HG02970 (cell line): ENCODE measurements around the gene OR5M3.

ENCODE experiments used
- ATAC-seq: cut with Tn5 transposase; IDR thresholded peaks from one replicate; pipeline ENCODE4 v1.9.1; 2021; ENCODE audit warnings: mild to moderate bottlenecking, moderate library complexity, moderate number of reproducible peaks; ENCODE audit not compliant: unreplicated experiment, low FRiP score

The OR5M3 gene

DNA sequence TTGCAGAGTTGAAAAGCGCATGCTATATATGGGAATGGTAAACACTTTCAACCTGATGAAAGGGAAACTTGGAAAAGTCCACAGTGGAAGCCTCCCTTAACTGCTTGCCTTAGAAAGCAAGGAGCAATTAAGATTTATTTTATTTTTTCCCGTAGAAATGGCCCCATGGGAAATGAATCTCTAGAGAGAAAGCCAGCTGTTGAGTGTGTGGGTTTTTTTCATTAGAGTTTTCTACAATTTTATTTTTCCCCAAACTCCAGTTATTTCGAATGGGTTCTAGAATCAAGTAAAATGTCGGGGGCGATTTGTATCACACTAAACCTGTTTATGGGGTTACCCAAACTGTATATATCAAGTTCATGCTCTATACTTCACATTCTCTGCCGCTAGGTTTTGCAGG lies at the start of gene OR5M3:
Gene OR5M3, minus strand, starts transcription at position 101 of the 400 bp plus-strand sequence. CDS start 2,855 bp downstream, outside the sequence.
- ATAC-seq: no peak

DNA sequence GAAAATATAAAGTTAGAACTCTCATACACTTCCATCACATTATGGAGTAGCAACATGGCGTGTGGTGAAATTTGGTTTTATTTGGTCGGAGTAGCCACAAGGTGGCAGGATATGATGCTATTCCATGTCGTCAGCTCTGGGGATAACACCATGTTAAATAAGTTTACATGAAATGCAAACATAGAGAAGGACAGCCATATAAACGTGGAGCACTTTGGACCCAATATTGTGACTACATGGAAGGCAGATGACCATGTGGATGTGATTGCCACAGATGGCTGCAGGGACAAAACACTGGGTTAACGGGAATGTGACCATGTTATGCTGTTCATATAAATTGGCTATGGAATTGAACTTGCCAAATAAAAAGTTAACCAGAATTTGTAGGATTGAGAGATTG lies 48.9 kb upstream of the OR5M3 start:
- ATAC-seq: no peak

DNA sequence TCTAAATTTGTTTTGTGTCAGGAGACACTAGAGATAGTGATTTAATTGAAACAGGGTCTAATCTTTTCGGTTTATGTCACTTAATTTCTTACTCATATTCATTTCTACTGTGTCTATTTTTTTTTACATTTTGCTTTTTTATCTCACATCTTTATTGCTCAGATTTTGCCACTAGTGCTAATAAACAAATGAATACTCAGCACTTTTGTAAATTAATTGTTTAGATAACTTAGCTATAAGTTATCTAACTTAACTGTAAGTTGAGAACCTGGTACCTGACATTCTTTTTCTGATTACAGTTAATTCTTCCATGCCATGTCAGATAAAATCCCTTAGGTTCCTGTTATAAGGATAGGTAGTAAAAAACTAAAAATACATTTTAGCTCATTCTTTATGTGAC lies 40.1 kb upstream of the OR5M3 start:
- ATAC-seq: no peak

DNA sequence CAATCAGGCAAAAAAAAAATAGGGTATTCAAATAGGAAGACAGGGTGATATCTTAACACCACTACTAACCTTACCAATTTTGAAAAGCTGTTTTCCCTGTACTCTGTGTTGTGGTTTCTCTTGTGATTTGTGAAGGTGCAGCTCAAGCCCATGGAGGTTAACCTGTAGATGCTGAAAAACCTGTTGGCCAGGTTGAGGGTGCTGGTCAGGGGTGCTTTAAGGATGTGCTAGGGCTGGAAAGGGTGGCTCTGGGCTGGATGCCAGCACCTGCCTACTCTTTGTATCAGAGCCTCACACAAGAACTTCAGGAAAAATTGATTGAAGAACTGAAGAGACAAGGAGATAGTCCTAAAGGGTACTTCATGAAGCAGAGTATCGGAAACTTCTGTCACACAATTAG lies 36.3 kb upstream of the OR5M3 start:
- ATAC-seq: no peak

DNA sequence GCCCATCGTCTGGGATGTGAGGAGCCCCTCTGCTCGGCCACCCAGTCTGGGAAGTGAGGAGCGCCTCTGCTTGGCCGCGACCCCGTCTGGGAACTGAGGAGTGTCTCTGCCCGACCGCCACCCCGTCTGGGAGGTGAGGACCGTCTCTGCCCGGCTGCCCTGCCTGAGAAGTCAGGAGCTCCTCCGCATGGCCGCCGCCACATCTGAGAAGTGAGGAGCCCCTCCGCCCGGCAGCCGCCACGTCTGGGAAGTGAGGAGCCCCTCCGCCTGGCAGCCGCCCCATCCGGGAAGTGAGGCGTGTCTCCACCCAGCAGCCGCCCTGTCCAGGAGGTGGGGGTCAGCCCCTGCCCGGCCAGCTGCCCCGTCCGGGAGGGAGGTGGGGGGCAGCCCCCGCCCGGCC lies 23.9 kb upstream of the OR5M3 start:
- ATAC-seq: no peak

DNA sequence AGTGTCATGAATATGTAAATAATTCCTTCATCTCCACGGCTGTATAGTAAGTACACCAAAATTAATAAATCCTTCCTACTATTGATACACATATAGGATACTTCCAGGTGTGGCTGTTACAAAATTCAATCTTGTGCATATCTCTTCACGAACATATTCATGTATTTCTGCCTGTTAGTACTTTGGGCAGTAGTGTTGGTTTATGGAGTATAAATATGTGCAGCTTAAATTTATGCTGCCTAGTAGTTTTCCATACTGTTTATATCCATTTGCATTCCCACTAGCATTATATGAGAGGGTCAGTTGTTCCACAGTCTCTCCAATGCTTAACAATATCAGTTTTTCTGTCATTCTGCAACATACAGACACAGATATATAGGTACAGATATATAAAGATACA lies 22.0 kb upstream of the OR5M3 start:
- no peak for ATAC-seq

DNA sequence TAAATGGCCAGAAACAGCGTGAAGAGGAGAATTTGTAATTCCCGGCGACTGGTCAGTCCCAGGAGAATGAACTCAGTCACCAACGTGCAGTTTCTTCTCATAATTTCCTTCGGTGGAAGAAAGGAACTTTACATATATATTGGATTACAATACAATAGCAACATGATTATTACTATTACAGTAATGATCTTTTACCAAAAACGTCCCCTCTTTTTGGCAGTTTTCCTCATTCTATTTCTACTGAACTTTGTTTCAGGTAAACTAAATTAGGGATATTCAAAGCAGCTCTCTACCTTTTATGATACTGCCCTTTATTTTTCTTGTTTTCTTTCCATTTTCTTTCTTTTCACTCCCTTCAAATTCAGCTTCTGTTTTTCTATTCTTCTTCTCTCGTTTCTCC lies 18.1 kb upstream of the OR5M3 start, which contains the start of gene OR5M8:
Gene OR5M8, minus strand, starts transcription at position 101 of the 400 bp plus-strand sequence. Its CDS starts 0 bp downstream, at position 101.
- no peak for ATAC-seq

DNA sequence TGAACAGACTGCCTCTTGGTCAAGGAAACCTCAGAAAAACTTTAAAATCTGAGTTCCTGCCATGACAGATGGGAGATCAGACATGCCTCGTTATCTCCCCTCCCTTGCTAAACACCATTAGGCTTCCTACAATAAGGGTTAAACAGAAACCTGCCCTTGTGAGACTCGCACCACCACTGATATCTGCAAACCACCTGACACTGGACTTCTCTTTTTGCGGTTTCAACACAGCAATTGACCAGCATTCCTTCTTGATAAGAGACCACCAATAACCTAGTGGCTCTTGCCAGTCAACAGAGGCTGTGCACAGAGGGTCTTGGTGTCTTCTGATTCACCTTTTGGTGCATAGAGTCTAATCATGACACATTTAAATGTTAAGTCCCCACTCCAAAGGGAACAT lies 13.6 kb upstream of the OR5M3 start:
- ATAC-seq: no peak

DNA sequence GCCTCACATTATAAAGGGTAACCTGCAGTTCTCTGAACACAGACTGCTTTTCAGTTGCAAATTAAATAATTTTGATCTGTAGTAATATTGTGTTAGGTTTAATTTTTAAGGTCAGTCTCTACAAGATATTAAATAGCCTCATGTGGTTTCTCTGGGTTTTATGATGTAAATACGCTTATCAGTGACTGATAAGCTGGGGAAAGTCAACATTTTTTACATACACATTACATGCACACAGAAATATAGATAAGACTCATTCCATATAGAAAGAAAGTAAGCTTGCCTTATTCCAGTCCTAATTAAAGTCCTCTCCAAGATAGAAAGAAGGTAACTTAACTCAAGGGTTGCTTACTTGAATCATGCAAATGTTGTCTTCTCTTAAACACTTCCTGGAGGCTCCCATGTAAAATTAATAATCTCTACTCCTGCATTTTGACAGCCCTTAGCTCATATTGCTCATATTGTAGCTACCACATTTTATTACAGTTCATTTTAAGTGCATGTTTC lies 1.6 kb upstream of the OR5M3 start:
- ATAC-seq: no peak

DNA sequence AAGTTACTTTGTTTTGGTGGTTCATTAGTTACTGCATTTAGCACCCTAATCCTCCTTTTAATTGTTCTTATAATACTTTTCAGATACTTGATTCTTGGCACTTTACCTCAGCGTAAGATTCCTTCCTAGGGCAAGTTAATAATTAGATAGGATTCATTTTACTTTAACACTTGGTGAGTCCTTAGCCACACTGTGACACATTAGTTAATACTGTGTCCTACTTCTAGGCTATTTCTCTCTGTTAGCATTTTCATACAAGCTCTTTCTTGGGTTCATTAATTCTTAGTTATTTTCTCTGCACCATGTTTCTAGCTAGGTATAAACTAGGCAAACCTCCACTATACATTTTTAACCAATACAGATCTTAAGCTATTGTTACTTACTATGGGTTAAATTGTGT lies 16.1 kb downstream of the OR5M3 start:
- ATAC-seq: no peak

DNA sequence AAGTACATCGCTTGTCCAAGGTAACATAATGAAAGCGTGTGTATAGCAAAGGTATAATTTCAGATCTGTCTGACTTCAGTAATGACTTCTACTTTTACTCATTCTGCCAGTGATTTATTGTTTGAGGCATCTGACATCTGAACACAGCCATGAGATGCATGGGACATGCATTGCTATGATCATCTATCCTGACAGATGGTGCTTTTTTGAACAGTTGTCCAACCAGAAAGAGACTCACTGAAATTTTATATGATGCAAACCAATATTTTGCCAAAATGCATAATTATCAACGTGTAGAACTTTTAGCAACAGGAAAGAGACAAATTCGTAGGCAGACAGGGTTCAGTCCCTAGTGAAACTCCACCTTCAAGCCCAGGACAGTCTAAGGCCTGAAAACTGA lies 19.6 kb downstream of the OR5M3 start:
- ATAC-seq: no peak
